C1 segment of cervical spinal cord (tissue), 14 donors: Measurements from ENCODE around the gene CHEK2.
"Not testable (repeated sequence)": the region's sequence is repeated elsewhere in the genome, so short reads cannot be mapped to it uniquely, and the experiment has no call there.

Source experiments
- DNase-seq, 14 donors: peaks; one replicate each; lab custom pipeline; 2025; lab: John Stamatoyannopoulos, UW

Gene CHEK2

DNA sequence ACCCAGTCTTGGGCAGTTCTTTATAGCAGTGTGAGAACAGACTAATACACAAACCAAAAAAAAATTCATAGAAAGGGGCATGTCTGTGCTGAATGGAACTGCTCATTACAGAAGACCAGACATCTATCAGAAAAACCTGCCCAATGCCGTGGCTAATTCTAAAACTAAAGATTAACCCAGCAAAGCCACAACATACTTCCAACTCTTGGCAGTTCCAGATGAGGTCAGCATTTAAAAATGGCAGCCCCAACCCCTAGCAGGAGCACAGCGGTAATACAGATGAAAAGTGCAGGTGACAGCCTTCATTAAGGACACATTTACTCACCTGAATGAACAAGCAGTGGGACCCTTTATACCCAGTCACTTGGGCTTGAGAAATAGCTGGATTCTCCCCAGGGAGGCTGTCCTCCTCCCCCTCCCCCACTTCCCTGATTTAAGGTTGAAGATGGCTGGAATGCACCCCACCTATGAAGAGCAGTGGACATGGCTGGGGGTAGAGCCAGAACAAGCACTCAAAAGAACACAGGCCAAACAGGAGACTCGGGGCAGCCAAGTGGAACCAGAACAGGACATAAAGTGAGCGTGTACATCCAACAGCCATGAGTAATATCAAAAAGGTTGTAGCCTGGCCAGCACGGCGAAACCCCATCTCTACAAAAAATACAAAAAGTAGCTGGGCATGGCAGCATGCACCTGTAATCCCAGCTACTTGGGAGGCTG lies 48.4 kb downstream of the CHEK2 start:
- not testable (repeated sequence) for DNase-seq

GRCh38 chr22:28689796-28690195 lies 51.8 kb downstream of the CHEK2 start:
- not testable (repeated sequence) for DNase-seq

- DNase-seq: not testable (repeated sequence)
Measured at GRCh38 chr22:28682966-28683365, 58.7 kb downstream of the CHEK2 start.

GRCh38 chr22:28680813-28681490 lies 60.7 kb downstream of the CHEK2 start:
- not testable (repeated sequence) for DNase-seq

DNA sequence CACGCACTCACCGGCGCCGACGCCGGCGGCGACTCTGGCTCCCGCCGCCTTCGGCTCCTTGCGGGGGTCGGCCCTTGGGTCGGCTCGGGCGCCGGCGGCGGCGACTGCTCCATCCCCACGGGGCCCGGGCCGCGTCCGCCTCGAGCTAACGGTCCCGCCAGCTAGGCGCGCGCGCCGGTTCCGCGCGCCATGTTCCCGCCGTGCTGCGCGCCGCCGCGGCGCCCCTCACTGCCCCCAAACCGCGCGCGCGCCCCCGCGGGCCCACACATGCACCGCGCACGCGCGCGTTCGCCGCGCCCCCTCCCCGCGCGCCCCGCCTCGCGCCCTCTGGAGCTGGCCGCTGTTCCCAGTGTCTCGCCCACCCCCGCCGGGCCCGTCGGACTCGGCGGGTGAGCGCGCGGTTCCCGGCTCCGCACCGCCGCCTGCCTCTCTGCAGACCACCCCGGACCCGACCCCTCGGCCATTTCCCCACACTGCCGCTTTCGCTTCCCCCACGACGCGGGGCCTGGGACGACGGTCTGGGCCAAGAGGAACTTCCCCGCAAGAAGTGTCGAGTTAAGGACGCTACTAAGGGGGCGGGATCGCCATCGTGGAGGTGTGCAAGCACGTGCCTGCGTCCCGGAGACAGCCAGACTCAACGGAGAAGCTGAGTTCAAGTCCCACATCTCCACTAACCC lies 61.9 kb downstream of the CHEK2 start, which contains the start of gene TTC28:
TSS of gene TTC28 (minus strand) at position 230 of the 677 bp plus-strand sequence. CDS start at position 113, 117 bp downstream.
- peak in 13 of 14 donors; percentile 12 to 87 (median 49) for DNase-seq

GRCh38 chr22:28678778-28679610 lies 62.6 kb downstream of the CHEK2 start:
- peak in 7 of 14 donors; percentile 1 to 45 (median 22) for DNase-seq

DNA sequence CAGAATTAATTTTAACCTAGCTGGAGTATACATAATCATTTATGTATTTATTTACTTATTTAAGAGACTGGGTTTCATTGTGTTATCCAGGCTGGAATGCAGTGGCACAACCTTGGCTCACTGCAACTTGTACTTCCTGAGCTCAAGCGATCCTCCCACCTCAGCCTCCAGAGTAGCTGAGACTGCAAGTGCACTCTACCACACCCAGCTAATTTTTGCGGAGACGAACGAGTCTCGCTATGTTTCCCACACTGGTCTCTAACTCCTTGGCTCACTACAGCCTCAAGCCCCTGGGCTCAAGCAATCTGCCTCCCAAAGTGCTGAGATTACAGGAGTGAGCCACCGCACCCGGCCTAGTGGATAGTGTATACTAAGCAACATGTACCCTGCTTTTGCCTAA lies 63.5 kb downstream of the CHEK2 start:
- DNase-seq: not testable (repeated sequence)

- no peak for DNase-seq
Measured at GRCh38 chr22:28674121-28674563, 67.5 kb downstream of the CHEK2 start.

GRCh38 chr22:28670756-28671155 lies 70.9 kb downstream of the CHEK2 start:
- DNase-seq: no peak

- no peak for DNase-seq
Measured at GRCh38 chr22:28670161-28670560, 71.5 kb downstream of the CHEK2 start.

- DNase-seq: no peak
Measured at GRCh38 chr22:28669387-28669786, 72.2 kb downstream of the CHEK2 start.

DNA sequence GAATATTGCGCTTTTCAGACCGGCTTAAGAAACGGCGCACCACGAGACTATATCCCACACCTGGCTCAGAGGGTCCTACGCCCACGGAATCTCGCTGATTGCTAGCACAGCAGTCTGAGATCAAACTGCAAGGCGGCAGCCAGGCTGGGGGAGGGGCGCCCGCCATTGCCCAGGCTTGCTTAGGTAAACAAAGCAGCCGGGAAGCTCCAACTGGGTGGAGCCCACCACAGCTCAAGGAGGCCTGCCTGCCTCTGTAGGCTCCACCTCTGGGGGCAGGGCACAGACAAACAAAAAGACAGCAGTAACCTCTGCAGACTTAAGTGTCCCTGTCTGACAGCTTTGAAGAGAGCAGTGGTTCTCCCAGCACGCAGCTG lies 78.1 kb downstream of the CHEK2 start:
- DNase-seq: not testable (repeated sequence)

- DNase-seq: no peak
Measured at GRCh38 chr22:28658448-28658847, 83.2 kb downstream of the CHEK2 start.

GRCh38 chr22:28656181-28656580 lies 85.4 kb downstream of the CHEK2 start:
- DNase-seq: no peak

GRCh38 chr22:28650463-28650862 lies 91.2 kb downstream of the CHEK2 start:
- no peak for DNase-seq

- no peak for DNase-seq
Measured at GRCh38 chr22:28648792-28649191, 92.8 kb downstream of the CHEK2 start.

DNA sequence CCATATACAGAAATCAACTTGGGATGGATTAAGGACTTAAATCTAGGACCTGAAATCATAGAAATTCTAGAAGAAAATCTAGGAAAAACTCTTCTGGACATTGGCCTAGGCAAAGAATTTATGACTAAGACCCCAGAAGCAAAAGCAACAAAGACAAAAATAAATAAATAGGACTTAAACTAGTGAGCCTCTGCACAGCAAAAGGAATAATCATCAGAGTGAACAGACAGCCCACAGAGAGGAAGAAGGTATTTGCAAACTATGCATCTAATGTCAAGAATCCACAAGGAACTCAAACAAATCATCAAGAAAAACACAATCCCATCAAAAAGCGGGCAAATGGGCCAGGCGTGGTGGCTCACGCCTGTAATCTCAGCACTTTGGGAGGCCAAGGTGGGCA lies 94.4 kb downstream of the CHEK2 start:
- no peak for DNase-seq

GRCh38 chr22:28639321-28639720 lies 102.3 kb downstream of the CHEK2 start:
- DNase-seq: no peak
